Stimulated activated CD8-positive, alpha-beta memory T cell treated with anti-CD3 and anti-CD28 coated beads, Interleukin-12 subunit alpha, Interleukin-12 subunit beta, amount 100 ng/mL, for 24 hours (primary cell): ENCODE measurements around the gene KLHL35.
"Not testable (repeated sequence)": the region's sequence is repeated elsewhere in the genome, so short reads cannot be mapped to it uniquely, and the experiment has no call there.

ENCODE experiments used
- DNase-seq: peaks from one replicate; pipeline ENCODE4 v3.0.0-alpha.2; 2020; ENCODE audit errors: extremely low read depth

Gene KLHL35

DNA sequence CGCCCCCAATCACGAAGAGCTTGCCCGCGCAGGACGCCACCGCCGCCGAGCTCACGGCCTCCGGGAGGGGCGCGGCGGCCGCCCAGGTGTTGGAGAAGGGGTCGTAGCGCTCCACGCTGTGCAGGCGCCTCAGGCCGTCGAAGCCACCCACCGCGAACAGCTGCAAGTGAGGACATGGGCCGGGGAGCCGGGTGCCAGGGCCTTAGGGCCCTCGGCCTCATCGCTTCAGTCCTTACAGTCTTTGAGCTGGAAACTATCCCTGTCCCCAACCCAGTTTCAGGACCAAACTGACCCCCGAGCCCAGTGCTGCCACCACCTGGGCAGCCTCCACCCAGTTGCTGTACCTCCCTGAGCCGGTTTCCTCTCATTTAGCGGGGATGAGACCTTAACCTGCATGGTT, 7.6 kb downstream of the KLHL35 start:
- no peak for DNase-seq

GRCh38 chr11:75424396-75424795, 8.6 kb downstream of the KLHL35 start:
- no peak for DNase-seq

DNA sequence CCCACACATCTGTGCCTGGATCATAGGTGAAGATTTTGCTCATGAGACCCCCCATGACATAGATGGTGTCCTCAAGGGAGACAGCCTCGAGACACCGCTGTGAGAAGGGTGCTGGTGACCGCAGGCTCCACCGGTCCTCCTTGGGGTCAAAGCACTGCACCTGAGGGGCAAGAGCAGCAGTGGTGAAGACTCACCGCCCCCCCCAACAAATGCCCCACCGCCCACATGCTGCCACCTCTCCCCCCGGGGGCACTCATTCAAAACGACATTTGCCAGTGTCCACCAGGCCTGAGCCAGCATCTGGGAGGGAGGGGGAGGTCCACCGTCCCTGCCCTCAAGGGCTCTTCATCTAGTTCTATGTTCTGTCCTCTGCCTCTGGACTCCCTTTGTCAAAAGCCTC, 9.3 kb downstream of the KLHL35 start:
- no peak for DNase-seq

GRCh38 chr11:75422248-75423231, 10.5 kb downstream of the KLHL35 start:
- no peak for DNase-seq

DNA sequence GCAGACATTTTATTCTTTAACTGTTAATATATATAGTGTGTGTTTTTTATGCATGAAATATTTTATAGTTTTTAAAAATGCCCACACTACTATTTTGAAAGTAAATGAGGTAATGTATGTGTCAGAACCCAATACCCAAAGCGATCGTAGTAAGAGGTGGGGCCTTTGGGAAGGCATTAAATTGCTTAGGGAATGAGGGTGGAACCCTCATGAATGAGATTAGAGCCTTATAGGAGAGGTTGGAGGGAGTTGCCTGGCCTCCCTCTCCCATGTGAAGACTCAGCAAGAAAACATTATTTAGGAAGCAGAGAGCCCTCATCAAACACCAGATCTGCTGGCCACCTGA, 11.1 kb downstream of the KLHL35 start:
- no peak for DNase-seq

DNA sequence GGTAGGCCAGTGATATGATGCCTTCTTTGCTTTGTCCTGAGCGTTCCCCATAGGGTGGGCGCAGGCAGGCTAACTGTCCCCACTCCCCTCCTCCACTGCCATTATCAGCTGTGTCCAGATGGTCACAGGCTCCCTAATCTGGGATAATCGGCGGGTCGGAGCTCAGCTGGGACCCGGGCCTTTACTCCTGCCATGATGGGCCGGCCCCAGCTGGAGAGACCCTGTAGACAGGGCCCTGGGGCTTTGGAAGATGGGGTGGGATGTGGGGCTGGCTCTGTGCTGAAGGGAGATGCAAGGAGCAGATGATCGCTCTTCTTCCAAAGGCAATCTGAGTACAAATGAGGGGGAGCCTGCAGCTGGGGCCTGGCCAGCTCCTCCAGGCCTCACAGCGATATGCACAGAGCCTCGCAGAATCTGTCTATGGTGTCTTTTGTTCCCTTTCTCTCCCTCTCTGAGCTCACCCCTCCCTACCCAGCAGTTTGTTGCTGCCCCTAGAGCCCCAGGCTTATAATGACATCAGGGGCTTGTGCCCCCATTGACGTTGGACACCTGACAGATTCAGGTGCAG, 11.9 kb downstream of the KLHL35 start:
- DNase-seq: no peak

DNA sequence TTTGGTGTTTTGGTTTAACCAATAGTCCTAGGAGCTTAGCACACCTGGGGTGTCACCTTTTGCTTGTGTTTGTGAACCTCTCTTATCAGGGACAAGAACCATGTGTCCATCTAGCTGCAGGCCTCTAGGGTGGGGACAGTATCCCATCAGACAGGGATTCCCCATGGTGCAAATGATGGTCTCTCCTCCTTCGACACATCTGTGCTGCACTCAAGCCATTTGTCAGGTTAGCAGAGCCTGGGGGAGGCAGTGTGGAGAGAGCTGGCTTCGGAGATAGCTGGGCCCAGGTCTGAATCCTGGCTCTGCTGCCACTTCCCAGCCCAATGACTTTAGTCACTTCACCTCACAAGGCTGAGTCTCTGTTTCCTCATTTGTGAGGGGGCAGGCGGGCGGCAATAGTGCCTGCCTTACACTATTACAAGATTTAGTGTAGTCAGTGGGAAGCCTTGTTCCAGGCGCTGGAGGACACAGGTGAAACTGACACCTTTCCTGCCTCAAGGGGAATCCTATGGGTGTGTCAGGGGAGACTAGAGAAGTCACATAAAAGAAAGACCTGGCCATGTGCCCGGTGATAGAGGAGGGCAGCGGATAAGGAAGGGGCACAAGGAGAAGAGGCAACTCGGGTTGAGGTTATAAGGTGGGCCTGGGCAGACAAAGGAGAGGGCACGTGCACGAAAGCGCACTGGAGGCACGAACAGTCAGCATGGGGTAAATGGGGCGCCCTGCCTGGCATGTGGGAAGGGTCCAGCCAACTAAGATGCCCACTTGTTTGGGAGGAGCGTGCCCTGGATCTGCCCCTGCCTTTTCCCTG, 12.6 kb downstream of the KLHL35 start:
- DNase-seq: no peak

DNA sequence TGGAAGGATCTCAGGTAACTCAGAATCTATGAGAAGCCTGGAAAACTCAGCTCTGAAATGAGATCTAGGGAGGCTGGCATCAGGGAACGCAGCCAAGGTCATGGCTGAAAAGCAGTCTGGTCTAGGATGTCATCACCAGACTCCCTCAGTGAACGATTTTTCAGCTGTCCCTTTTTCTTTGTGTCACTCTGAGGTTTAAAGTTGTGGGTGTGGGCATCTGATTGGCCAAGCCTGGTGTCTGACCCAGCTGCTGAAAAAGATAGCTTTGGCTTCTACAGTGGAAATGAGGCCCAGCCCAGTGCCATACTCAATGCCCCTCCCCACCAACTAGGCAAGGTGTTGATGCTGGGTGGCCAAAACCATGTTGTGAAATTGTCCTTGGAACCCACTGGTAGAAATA, 19.1 kb downstream of the KLHL35 start:
- DNase-seq: no peak

DNA sequence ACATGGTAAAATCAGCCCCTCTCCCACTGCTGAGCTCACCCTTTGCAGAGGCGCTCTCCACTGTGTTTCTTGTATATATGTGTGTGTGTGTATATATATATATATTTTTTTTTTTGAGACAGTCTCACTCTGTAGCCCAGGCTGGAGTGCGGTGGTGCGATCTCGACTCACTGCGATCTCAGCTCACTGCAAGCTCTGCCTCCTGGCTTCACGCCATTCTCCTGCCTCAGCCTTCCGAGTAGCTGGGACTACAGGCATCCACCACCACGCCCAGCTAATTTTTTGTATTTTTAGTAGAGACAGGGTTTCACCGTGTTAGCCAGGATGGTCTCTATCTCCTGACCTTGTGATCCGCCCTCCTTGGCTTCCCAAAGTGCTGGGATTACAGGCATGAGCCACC, 19.9 kb downstream of the KLHL35 start:
- not testable (repeated sequence) for DNase-seq

DNA sequence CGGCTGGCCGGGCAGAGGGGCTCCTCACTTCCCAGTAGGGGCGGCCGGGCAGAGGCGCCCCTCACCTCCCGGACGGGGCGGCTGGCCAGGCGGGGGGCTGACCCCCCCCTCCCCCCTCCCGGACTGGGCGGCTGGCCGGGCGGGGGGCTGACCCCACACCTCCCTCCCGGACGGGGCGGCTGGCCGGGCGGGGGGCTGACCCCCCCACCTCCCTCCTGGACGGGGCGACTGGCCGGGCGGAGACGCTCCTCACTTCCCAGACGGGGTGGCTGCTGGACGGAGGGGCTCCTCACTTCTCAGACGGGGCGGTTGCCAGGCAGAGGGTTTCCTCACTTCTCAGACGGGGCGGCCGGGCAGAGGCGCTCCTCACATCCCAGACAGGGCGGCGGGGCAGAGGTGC, 23.0 kb downstream of the KLHL35 start:
- DNase-seq: not testable (repeated sequence)

GRCh38 chr11:75408957-75409219, 24.1 kb downstream of the KLHL35 start:
- no peak for DNase-seq

GRCh38 chr11:75406338-75406777, 26.6 kb downstream of the KLHL35 start:
- no peak for DNase-seq

DNA sequence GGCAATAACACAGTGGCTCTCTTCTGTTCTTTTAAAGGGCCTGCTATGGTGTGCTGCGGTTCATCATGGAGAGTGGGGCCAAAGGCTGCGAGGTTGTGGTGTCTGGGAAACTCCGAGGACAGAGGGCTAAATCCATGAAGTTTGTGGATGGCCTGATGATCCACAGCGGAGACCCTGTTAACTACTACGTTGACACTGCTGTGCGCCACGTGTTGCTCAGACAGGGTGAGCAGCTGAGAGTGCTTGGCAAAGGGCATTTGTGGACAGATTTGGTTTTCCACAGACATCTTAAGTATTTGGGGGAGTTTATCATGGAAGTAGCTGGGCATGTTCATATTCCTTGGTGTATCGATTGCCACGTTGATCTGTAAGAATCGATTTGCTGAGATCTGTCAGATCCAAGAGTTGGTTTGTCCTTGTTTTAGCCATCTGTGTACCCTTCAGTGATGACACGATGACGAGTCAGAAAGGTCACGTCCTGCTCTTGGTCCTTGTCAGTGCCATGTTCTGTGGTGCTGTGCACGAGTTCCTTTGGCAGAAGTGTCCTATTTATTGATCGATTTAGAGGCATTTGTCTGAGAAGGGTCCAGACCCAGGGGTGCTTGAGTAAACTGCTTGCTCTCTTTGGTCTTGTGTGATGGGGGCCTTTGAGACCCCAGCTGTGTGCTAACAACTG, 28.9 kb downstream of the KLHL35 start:
- no peak for DNase-seq

GRCh38 chr11:75403037-75403436, 30.0 kb downstream of the KLHL35 start:
- DNase-seq: no peak

DNA sequence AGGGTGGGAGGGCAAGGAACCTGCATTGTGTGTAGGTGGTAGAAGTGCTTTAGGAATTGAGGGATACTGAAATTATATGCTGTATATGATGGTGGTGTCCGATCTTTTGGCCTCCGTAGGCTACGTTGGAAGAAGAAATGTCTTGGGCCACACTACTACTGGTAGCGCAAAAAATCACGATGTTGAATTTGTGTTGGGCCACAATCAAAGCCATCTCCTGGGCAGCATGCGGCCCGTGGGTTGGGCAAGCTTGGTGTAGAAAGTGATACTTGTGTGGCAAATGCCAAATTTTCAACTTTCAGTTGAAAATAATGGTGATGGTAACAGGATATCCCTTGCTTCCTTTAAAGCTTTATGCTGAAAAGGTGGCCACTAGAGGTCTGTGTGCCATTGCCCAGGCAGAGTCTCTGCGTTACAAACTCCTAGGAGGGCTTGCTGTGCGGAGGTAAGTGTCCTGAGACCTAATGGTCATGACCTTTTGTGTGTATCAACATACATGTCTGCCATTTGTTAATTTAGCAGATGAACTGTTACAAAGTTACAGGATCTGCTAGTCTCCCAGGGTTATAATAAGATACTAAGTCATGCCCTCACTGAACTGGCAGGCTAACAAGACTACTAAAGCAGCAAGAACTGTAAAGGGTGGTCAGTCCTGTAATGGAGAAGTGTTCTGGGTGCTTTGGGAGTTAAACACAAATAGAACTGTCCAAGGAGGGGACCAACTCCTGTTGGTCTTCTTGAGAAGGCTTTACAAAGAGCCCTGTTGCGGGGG, 30.8 kb downstream of the KLHL35 start:
- no peak for DNase-seq

DNA sequence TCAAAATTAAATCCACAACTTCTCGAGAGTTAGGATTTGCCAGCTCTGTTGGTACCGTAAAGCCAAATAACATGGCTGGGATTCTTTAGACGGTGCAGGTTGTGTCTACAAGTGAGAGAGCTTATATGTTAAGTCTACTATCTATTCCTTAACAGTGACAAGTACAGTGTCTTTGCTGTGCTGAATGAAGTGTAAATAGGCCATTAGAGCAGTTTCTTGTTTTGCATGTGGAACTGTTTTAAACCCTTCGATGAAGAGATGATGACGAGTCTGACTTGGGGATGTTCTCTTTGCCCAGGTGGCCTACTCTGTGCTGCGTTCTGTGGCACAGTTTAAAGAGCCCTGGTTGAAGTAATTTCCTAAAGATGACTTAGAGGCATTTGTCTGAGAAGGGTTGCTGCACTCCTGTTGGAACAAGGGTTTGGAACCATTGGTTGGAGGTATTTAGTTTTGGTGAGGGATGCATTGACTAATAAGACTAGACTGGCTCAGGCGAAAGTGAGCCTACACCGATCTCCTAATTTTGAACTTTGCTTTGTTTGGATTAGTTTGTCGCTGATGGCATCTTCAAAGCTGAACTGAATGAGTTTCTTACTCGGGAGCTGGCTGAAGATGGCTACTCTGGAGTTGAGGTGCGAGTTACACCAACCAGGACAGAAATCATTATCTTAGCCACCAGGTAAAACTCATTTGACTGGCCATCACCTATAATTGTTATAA, 32.7 kb downstream of the KLHL35 start:
- DNase-seq: no peak

DNA sequence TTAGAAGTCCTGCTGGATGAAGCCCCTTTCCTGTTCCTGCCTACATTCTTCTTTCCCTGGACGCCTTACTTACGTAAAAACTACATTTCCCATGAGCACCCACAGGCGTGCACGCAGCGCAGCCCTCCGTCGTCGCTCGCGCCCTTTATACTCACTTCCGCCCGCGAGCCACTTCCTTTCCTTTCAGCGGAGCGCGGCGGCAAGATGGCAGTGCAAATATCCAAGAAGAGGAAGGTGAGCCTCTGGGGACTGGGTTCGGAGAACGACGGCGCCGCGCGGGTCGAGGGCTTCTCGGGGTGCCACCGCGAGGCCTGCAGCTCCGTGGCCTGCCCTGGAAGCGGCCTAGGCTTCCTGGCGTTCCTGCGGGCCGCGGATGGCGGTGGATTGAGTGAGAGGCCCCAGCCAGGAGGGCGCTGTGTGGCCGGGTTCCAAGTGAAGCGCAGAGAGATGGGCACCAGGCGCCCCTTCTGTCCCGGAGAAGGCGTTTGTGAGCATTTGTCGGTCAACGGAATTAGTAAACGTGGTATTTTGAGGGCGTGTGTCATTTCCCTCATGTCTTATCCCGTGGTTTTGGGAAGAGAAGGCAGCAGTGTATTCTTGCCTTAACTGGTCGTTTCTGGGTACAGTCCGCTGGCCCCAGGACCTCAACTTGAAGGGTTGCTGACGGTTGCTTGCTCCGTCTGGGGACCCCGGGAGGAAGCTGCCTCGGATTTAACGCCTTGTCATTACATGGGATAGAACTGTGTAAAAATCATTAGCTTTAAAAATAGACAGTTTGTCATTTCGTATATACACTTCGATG, 33.5 kb downstream of the KLHL35 start, which contains the start of gene RPS3:
RPS3 (plus strand) TSS at position 175 of the 802 bp plus-strand sequence; CDS start at position 205, 30 bp downstream.
- peak; percentile 64 for DNase-seq

DNA sequence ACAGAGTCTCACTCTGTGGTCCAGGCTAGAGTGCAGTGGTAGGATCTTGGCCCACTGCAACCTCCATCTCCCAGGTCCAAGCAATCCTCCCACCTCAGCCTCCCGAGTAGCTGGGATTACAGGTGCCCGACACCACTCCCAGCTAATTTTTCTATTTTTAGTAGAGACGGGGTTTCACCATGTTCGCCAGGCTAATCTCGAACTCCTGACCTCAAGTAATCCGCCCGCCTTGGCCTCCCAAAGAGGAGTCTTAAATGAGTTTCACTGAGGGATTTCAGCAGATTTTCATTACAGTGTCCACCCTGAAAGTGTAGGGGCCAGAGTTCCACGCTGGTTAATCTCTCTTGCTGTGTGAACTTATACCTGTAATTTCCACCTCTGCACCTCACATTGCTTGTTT, 34.1 kb downstream of the KLHL35 start:
- DNase-seq: no peak

DNA sequence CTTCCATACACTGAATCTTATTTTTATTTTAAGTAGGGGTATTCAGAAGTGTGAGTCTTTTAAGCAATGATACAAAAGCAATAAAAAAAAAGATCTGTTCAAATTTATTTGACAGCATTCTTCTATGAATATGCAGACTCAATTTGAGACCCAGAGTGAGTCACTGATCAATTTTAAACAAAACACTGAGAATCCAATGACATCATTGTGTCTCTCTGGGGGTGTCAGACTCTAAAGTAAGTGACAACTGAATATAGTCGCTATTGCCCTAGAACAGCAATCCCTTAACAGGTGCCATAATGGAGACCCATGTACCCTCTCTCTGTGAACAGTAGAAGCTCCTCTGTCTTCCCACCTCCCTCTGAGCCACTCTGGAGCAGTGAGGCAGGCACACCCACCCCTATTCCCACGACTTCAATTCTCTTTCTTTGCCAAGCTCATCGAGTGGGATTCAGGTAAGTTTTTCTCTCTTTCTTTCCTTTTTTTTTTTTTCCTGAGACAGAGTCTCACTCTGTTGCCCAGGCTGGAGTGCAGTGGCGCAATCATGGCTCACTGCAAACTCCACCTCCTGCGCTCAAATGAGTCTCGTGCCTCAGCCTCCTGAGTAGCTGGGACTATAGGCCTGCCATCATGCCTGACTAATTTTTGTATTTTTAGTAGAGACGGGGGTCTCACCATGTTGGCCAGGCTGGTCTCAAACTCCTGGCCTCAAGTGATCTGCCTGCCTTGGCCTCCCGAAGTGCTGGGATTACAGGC, 38.7 kb downstream of the KLHL35 start:
- DNase-seq: no peak
